PC-3 (cell line): ENCODE data around the gene KYAT1.

Experiments used
- EZH2 ChIP-seq: fragments of 300-600 bp; sonication (generic); IDR thresholded peaks from one replicate; pipeline ENCODE4 v1.6.1; 2017; ENCODE audit warnings: antibody characterized with exemption, mild to moderate bottlenecking, low read length; ENCODE audit not compliant: unreplicated experiment
- EZH2phosphoT487 ChIP-seq: fragments of 300-600 bp; sonication (generic); IDR thresholded peaks from 2 replicates; pipeline ENCODE4 v1.6.1; 2018; ENCODE audit warnings: mild to moderate bottlenecking, antibody characterized with exemption, low read length, borderline replicate concordance
- TF ChIP-seq, protein P1 (sequence below): fragments of 300-600 bp; sonication (generic); conservative IDR thresholded peaks from 2 replicates; pipeline ENCODE4 v1.5.1; 2017; ENCODE audit warnings: antibody characterized with exemption, low read depth, mild to moderate bottlenecking, low read length

GRCh38 chr9:128861501-128861900 is 20.2 kb downstream of the KYAT1 start:
- TF ChIP-seq, protein P1, sequence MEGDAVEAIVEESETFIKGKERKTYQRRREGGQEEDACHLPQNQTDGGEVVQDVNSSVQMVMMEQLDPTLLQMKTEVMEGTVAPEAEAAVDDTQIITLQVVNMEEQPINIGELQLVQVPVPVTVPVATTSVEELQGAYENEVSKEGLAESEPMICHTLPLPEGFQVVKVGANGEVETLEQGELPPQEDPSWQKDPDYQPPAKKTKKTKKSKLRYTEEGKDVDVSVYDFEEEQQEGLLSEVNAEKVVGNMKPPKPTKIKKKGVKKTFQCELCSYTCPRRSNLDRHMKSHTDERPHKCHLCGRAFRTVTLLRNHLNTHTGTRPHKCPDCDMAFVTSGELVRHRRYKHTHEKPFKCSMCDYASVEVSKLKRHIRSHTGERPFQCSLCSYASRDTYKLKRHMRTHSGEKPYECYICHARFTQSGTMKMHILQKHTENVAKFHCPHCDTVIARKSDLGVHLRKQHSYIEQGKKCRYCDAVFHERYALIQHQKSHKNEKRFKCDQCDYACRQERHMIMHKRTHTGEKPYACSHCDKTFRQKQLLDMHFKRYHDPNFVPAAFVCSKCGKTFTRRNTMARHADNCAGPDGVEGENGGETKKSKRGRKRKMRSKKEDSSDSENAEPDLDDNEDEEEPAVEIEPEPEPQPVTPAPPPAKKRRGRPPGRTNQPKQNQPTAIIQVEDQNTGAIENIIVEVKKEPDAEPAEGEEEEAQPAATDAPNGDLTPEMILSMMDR = no peak
- TF ChIP-seq EZH2 = no peak
- no peak for TF ChIP-seq EZH2phosphoT487
